Measurements from ENCODE around the gene VEPH1.

- TF ChIP-seq CTCF (IDR thresholded peaks at IDR 0.05; ENCODE audit: borderline replicate concordance, extremely low read depth, low read length, poor library complexity, severe bottlenecking) (no peak), EZH2 (IDR thresholded peaks at IDR 0.05; ENCODE audit: borderline replicate concordance, low read depth, low read length, severe bottlenecking) (no peak)
Observed at GRCh38 chr3:157241599-157241998, 261.6 kb downstream of the VEPH1 start.

Measured in DND-41 (cell line).